ENCODE results near the gene APAF1.

APAF1 gene

GRCh38 chr12:98757455-98757854 is 112.4 kb downstream of the APAF1 start:
- no peak for DNase-seq (ENCODE audit: low read depth)

DNA sequence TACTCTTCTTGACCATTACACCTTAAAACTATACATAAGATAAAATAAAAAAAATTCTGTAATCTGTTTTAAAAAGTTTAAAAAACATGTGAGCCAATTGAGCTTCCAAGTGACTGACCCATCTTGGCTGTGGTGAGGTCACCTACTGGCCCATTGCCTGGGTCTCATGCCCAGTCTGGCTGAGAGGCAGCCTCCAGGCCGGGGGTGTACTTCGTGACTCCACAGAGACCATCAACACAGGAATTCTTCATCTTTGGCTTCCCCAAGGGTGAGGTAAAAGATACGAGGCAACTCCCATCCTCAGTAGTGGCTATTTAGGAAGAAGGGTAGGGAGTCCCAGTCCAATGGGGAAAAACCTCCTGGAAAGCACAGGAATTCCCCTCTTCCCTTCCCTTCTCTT is 113.2 kb downstream of the APAF1 start:
- no peak for DNase-seq (ENCODE audit: low read depth)

DNA sequence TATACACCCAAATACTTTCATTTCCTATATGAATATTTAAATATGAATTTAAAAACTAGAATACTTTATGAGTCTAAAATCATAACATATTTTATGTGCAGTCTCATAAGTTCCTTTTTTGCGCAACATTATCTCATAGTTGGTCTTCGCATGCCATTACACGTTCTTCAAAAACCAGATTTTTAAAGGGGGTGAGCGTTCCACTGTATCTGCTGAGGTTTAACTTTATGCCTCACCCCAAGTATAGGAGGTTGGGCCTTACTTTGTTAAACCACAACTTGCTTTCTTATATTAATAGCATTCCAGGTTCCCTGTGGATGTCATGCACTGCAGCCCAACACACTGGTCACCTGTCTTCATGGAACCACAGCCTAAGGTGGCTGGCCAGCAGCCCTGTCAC is 118.6 kb downstream of the APAF1 start:
- no peak for DNase-seq (ENCODE audit: low read depth)

- no peak for DNase-seq (ENCODE audit: low read depth)
Observed at GRCh38 chr12:98767248-98767647, 122.2 kb downstream of the APAF1 start.

DNA sequence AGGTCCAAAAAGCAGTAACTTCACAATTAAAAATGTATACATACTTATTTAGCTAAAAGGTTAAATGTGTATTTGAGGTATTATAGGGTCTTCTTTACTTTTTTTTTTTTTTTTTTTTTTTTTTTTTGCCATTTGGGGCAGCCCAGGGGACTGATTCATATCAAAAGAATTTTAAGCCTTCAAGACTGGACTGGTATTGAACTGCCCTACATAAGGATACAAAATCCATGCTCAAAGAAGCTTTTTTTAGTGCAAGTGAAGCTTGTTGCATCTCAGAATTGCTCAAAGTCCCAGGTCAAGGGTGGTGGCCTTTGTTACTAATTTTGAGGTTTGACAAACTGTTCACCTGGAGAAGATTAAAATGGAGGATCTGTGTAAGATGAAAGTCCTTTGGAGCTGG is 124.0 kb downstream of the APAF1 start:
- DNase-seq (ENCODE audit: low read depth): no peak

- no peak for DNase-seq (ENCODE audit: low read depth)
Observed at GRCh38 chr12:98770230-98770629, 125.1 kb downstream of the APAF1 start.

DNA sequence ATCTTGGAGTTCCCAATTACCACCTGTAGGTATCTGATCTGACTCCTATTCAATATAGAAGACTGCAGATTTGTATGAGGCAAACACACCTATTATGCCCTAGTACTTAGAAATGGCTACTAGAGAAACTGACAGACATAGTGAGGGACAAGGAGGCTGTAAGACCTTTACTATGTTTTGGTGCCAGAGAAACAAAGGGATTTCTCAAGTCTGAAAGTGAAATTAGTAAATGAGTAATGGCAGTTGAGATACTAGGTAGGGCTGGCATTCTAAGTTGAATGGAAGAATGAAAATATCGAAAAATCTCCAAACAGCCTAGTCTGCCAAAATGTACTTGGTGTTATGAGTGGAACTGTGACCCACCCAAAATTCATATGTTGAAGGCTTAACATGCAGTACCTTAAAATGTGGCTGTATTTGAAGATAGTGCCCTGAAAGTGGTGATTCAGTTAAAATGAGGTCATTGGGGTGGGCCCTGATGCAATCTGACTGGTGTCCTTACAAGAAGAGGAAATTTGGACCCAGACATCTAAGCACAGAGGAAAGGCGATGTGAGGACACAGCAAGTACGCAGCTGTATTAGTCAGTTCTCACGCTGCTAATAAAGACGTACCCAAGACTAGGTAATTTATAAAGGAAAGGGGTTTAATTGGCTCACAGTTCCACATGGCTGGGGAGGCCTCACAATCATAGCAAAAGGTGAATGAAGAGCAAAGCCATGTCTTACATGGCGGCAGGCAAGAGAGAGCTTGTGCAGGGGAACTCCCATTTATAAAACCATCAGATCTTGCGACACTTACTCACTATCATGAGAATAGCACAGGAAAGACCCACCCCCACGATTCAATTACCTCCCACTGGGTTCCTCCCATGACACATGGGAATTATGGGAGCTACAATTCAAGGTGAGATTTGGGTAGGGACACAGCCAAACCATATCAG is 127.0 kb downstream of the APAF1 start:
- DNase-seq (ENCODE audit: low read depth): no peak

- DNase-seq (ENCODE audit: low read depth): no peak
Observed at GRCh38 chr12:98772818-98773217, 127.7 kb downstream of the APAF1 start.

DNA sequence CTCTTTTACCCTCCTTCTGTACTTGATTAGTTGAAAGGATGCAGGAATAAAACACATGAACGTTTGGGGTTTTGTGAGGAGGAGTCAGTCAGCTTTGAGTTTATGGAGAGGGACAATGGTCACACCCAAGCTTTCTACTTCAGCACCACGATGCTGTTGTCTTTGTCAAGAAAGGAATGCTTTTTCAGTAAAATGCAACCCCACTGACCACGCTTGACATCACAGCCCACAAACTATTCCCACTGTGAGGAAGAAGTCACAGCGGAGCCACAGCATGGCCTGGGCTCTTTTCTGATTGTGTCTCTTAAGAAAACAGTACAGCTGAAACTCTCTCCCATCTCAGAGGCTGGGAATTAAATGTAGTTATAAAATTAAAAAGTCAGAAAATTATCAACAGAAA is 135.2 kb downstream of the APAF1 start:
- no peak for DNase-seq (ENCODE audit: low read depth)

DNA sequence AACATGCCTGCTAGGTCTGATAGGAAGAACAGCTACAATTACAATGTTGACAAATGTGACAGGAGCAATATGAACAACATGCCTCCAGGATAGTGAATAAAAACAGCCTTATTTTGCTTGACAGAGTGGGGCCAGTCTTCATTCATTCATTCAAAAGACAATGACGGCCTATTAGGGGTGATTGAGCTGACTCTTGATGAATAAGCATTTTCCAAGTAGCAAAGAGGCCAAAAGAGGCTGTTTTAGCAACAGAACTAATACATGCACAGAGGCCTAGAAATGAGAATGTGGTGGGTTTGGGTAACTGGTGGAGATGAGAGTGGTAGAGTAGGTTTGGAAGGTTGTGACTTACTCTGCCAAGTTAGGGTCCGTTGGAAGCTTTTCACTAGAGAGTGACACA is 138.3 kb downstream of the APAF1 start:
- DNase-seq (ENCODE audit: low read depth): no peak
